Measurements from ENCODE around the gene CARHSP1.

DNA sequence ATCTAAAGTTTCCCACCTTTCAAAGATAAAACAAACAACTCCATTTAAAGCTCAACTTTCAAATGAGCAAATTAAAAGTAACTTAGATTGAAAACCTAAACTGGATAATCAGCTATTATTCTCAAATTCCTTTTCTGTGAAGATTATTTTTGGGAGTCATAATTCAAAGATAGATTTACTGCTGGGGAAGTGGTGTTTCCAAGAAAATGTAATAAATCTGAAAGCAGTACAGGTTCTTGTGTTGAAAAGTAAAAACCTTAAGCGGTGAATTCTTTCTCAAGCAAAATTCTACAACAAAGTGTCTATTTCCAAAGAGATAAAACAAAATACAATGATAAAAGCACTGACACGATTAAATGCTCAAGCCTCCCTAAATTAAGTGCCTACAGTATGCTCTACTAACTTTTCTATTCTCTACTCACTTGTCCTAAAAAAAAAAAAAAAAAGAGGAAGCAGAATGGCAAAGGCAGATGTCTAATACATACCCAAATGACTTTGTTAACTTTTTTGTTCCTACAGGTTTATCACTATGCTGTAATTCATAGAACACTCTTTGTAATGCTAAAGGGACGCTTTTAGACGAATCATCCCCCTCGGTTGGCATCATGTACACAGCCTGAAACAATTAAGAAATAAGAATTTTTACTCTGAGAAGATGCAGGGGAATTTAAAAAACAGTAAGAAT, 47.9 kb upstream of the CARHSP1 start:
- TF ChIP-seq CTCF (IDR thresholded peaks at IDR 0.05) (no peak), EZH2 (IDR thresholded peaks at IDR 0.05) (no peak)
